Neural cell (in vitro differentiated cells): ENCODE data around the gene ABCA1. TPM values are rescaled to one million over a fixed set of nuclear protein-coding genes. Genes with fewer than 3 reads are reported as not detected.
"Not testable (repeated sequence)": the region's sequence is repeated elsewhere in the genome, so short reads cannot be mapped to it uniquely, and the experiment has no call there.

Experiments used
- H2AFZ ChIP-seq: fragments of 200-600, 300-800 bp; sonication (generic), shearing (Covaris generic); 2 replicates; pipeline ENCODE4 v1.6.0; 2014; ENCODE audit warnings: low read depth, mild to moderate bottlenecking, antibody characterized with exemption, low read length, moderate library complexity
- H3F3A ChIP-seq: fragments of 200-600 bp; shearing (Covaris generic); 2 replicates; pipeline ENCODE4 v1.6.1; 2016; ENCODE audit warnings: mild to moderate bottlenecking, moderate library complexity, mixed read lengths, antibody characterized with exemption, low read length; ENCODE audit not compliant: insufficient read depth, poor library complexity, severe bottlenecking
- H3K27ac ChIP-seq: fragments of 200-600, 300-800 bp; sonication (generic), shearing (Covaris generic); 2 replicates; pipeline ENCODE4 v1.5.1; 2014; ENCODE audit warnings: mild to moderate bottlenecking, low read length, moderate library complexity
- H3K27me3 ChIP-seq: fragments of 300-800, 200-600 bp; sonication (generic), shearing (Covaris generic); 2 replicates; pipeline ENCODE4 v1.6.0; 2014; ENCODE audit warnings: mild to moderate bottlenecking, low read depth, low read length, moderate library complexity; ENCODE audit not compliant: insufficient read depth
- H3K36me3 ChIP-seq: fragments of 300-800, 200-600 bp; sonication (generic), shearing (Covaris generic); 2 replicates; pipeline ENCODE4 v1.5.1; 2014; ENCODE audit warnings: mild to moderate bottlenecking, antibody characterized with exemption, low read length, moderate library complexity; ENCODE audit not compliant: insufficient read depth
- H3K4me2 ChIP-seq: fragments of 300-800, 200-600 bp; sonication (generic), shearing (Covaris generic); 2 replicates; pipeline ENCODE4 v1.6.0; 2014; ENCODE audit warnings: mild to moderate bottlenecking, low read length
- H3K4me3 ChIP-seq: fragments of 300-800, 200-600 bp; sonication (generic), shearing (Covaris generic); 2 replicates; pipeline ENCODE4 v1.5.1; 2014; ENCODE audit warnings: mild to moderate bottlenecking, low read length, moderate library complexity
- H3K79me2 ChIP-seq: fragments of 200-600 bp; shearing (Covaris generic); replicated peaks from 2 replicates; pipeline ENCODE4 v1.6.0; 2014; ENCODE audit warnings: mild to moderate bottlenecking, low read length, moderate library complexity; ENCODE audit not compliant: insufficient read depth
- H3K9ac ChIP-seq: fragments of 300-800, 200-600 bp; sonication (generic), shearing (Covaris generic); 2 replicates; pipeline ENCODE4 v1.6.1; 2016; ENCODE audit warnings: mild to moderate bottlenecking, low read length, mixed read lengths
- H3K9me2 ChIP-seq: fragments of 200-600 bp; shearing (Covaris generic); 2 replicates; pipeline ENCODE4 v1.6.1; 2016; ENCODE audit warnings: mild to moderate bottlenecking, low read length, mixed read lengths; ENCODE audit not compliant: insufficient read depth
- H3K9me3 ChIP-seq: fragments of 200-600, 300-800 bp; sonication (generic), shearing (Covaris generic); 2 replicates; pipeline ENCODE4 v1.6.1; 2016; ENCODE audit warnings: mild to moderate bottlenecking, mixed run types, low read length, moderate library complexity, mixed read lengths
- H4K20me1 ChIP-seq: fragments of 200-600 bp; shearing (Covaris generic); 2 replicates; pipeline ENCODE4 v1.6.1; 2016; ENCODE audit warnings: mild to moderate bottlenecking, mixed run types; ENCODE audit not compliant: insufficient read depth
- CTCF ChIP-seq: fragments of 450-650 bp; IDR thresholded peaks from 2 replicates; pipeline ENCODE4 v1.5.1; 2014; ENCODE audit warnings: antibody characterized with exemption, mild to moderate bottlenecking, moderate library complexity; ENCODE audit not compliant: poor library complexity, severe bottlenecking
- EP300 ChIP-seq: fragments of 450-650 bp; conservative IDR thresholded peaks from 2 replicates; pipeline ENCODE4 v1.6.1; 2014; ENCODE audit warnings: antibody characterized with exemption, mild to moderate bottlenecking, moderate library complexity; ENCODE audit not compliant: poor library complexity, severe bottlenecking
- EZH2 ChIP-seq: fragments of 200-600, 300-800 bp; shearing (Covaris generic), sonication (generic); IDR thresholded peaks from 2 replicates; pipeline ENCODE4 v1.6.1; 2014; ENCODE audit warnings: antibody characterized with exemption, low read length, borderline replicate concordance, mild to moderate bottlenecking; ENCODE audit not compliant: insufficient read depth, poor library complexity, severe bottlenecking
- MXI1 ChIP-seq: fragments of 450-650 bp; conservative IDR thresholded peaks from 2 replicates; pipeline ENCODE4 v1.6.1; 2014; ENCODE audit warnings: antibody characterized with exemption, mild to moderate bottlenecking; ENCODE audit not compliant: poor library complexity, severe bottlenecking
- POLR2AphosphoS5 ChIP-seq: IDR thresholded peaks from 2 replicates; pipeline ENCODE4 v1.6.1; 2012
- RAD21 ChIP-seq: fragments of 450-650 bp; conservative IDR thresholded peaks from 2 replicates; pipeline ENCODE4 v1.6.1; 2014; ENCODE audit warnings: antibody characterized with exemption, mild to moderate bottlenecking, moderate library complexity
- REST ChIP-seq: IDR thresholded peaks from 2 replicates; pipeline ENCODE4 v1.6.1; 2012; ENCODE audit warnings: borderline replicate concordance
- SMC3 ChIP-seq: fragments of 450-650 bp; conservative IDR thresholded peaks from 2 replicates; pipeline ENCODE4 v1.6.1; 2014; ENCODE audit warnings: antibody characterized with exemption, mild to moderate bottlenecking, moderate library complexity; ENCODE audit not compliant: poor library complexity
- TAF1 ChIP-seq: IDR thresholded peaks from 2 replicates; pipeline ENCODE4 v1.6.1; 2012; ENCODE audit warnings: low read depth
- polyA plus RNA-seq: library from polyadenylated mRNA; depleted of rRNA; stranded (reverse); fragments of >200 nt; gene quantifications from 2 replicates; pipeline ENCODE4 v1.2.3, GENCODE V29; 2014

Gene ABCA1
- polyA plus RNA-seq, 1 donor from 2014 or later, result 5.2 TPM

GRCh38 chr9:104900324-104900723 is 27.6 kb downstream of the ABCA1 start:
- TF ChIP-seq EP300 (no peak), POLR2AphosphoS5 (no peak), TAF1 (no peak), CTCF (no peak), EZH2 (no peak), REST (no peak), SMC3 (no peak), MXI1 (no peak), RAD21 (no peak)

GRCh38 chr9:104899759-104900247 is 28.2 kb downstream of the ABCA1 start:
- Histone ChIP-seq H3K9ac (no peak overlapping the region), H3K9me3 (no peaks in the 10 kb centered on the region), H3K4me2 (no peak overlapping the region), H3K4me3 (no peak overlapping the region), H3K27me3 (no peaks in the 10 kb centered on the region), H2AFZ (no peak overlapping the region), H3K36me3 (no peaks in the 10 kb centered on the region), H4K20me1 (no peaks in the 10 kb centered on the region), H3K27ac (no peak overlapping the region), H3K9me2 (no peaks in the 10 kb centered on the region), H3K79me2 (peaks cover 6% of the 10 kb centered on the region), H3F3A (no peaks in the 10 kb centered on the region)
- TF ChIP-seq REST, result no peak
- TF ChIP-seq RAD21, result no peak
- TF ChIP-seq EP300, result no peak
- no peak for TF ChIP-seq CTCF
- no peak for TF ChIP-seq POLR2AphosphoS5
- TF ChIP-seq MXI1, result no peak
- no peak for TF ChIP-seq EZH2
- no peak for TF ChIP-seq SMC3
- no peak for TF ChIP-seq TAF1

More at GRCh38 chr9:104900324-104900723, 27.6 kb downstream of the ABCA1 start:
- Histone ChIP-seq H2AFZ (no peak overlapping the region), H3K36me3 (no peaks in the 10 kb centered on the region), H3K27me3 (no peaks in the 10 kb centered on the region), H3K27ac (no peak overlapping the region), H4K20me1 (no peaks in the 10 kb centered on the region), H3K4me3 (no peak overlapping the region), H3K79me2 (peaks cover 3% of the 10 kb centered on the region), H3K4me2 (no peak overlapping the region), H3K9me2 (no peaks in the 10 kb centered on the region), H3F3A (no peaks in the 10 kb centered on the region), H3K9me3 (no peaks in the 10 kb centered on the region), H3K9ac (no peak overlapping the region)

- not testable (repeated sequence) for H3K9ac ChIP-seq, H2AFZ ChIP-seq, H3K27ac ChIP-seq, H4K20me1 ChIP-seq, H3K79me2 ChIP-seq, H3K27me3 ChIP-seq, H3K9me2 ChIP-seq, H3K36me3 ChIP-seq, H3K9me3 ChIP-seq, H3F3A ChIP-seq, H3K4me3 ChIP-seq, H3K4me2 ChIP-seq
These were observed 29.6 kb downstream of the ABCA1 start for GRCh38 chr9:104898376-104898775.
